Bronchial epithelial cell (primary cell): ENCODE data around the gene NAP1L4. TPM values are rescaled to one million over a fixed set of nuclear protein-coding genes. Genes with fewer than 3 reads are reported as not detected.
"Not testable (repeated sequence)": the region's sequence is repeated elsewhere in the genome, so short reads cannot be mapped to it uniquely, and the experiment has no call there.

Experiments used
- DNase-seq: peaks from one replicate; pipeline ENCODE4 v3.0.0-alpha.2; 2010; ENCODE audit warnings: low read depth
- FAIRE-seq: peaks from 2 replicates; lab custom pipeline; 2011; peaks lifted over from hg19 to GRCh38; lab: Jason Lieb, UNC
- H3K27me3 ChIP-seq: 2 replicates; pipeline ENCODE4 v1.5.1; 2011; ENCODE audit warnings: low read length; ENCODE audit not compliant: control insufficient read depth, insufficient read depth
- H3K36me3 ChIP-seq: 2 replicates; pipeline ENCODE4 v1.5.1; 2011; ENCODE audit warnings: low read length; ENCODE audit not compliant: control insufficient read depth, insufficient read depth
- H3K4me3 ChIP-seq: 2 replicates; pipeline ENCODE4 v1.5.1; 2011; ENCODE audit warnings: mild to moderate bottlenecking, low read depth, low read length, control low read depth
- total RNA-seq: library from RNA; depleted of rRNA; stranded (reverse); fragments of >200 nt; gene quantifications from 2 replicates; pipeline ENCODE4 v1.2.1, GENCODE V29; 2014
- TF ChIP-seq, protein P1 (sequence below): IDR thresholded peaks from 2 replicates; pipeline ENCODE4 v1.5.1; 2011; ENCODE audit warnings: mild to moderate bottlenecking, moderate library complexity, low read length, control low read depth, inconsistent platforms; ENCODE audit not compliant: insufficient read depth, severe bottlenecking

The NAP1L4 gene
- total RNA-seq, 1 donor from 2014 or later: 101 TPM

DNA sequence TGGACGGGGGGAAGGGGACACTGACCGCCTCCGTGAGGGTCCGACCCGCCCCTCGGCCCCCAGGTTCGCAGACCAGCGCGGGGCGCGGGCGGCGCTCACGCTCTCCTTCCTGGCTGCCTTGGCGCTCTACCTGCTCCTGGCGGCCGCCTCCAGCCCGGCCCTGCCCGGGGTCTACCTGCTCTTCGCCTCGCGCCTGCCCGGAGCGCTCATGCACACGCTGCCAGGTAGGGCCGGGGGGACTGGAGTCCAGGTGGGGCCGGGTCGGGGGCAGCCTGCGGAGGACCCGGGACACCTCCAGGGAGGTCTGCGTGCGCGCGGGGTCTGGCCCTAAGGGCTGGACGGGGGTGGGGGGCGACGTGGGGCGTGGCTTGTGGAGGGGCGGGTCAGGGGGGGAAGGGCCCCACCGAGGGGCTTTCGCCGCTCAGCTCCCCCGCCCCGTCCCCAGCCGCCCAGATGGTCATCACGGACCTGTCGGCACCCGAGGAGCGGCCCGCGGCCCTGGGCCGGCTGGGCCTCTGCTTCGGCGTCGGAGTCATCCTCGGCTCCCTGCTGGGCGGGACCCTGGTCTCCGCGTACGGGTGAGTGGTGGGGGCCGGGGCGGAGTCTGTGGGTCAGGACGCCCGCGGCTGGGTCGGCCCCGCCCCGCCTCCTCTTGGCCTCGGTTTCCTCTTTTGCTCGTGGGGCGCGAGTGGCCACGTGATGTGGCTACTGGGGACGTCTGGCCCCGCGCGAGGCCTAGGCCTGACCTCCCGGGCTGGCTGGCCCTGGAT lies 82.8 kb downstream of the NAP1L4 start:
- no peak for FAIRE-seq
- no peak overlapping the region for H3K4me3 ChIP-seq

DNA sequence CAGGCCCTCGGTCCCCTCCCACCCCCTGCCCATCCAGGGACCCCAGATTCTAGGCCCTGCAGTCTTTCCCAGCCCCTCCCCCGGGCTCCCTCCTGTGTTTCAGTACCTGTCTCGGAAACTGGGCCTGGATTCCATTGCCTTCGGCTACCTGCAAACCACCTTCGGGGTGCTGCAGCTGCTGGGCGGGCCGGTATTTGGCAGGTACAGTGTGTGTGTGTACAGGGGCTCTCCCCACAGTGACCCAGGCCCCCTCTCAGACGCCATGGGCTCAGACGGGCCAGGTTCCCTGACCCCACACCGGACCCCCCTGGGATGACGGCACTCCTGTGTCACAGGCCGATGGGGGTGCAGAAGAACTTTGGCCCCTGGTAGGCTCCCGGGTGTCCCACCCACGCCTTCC lies 84.0 kb downstream of the NAP1L4 start:
- H3K4me3 ChIP-seq: no peak overlapping the region
- FAIRE-seq: no peak

More for the DNA sequence above, 82.8 kb downstream of the NAP1L4 start:
- TF ChIP-seq, protein P1, sequence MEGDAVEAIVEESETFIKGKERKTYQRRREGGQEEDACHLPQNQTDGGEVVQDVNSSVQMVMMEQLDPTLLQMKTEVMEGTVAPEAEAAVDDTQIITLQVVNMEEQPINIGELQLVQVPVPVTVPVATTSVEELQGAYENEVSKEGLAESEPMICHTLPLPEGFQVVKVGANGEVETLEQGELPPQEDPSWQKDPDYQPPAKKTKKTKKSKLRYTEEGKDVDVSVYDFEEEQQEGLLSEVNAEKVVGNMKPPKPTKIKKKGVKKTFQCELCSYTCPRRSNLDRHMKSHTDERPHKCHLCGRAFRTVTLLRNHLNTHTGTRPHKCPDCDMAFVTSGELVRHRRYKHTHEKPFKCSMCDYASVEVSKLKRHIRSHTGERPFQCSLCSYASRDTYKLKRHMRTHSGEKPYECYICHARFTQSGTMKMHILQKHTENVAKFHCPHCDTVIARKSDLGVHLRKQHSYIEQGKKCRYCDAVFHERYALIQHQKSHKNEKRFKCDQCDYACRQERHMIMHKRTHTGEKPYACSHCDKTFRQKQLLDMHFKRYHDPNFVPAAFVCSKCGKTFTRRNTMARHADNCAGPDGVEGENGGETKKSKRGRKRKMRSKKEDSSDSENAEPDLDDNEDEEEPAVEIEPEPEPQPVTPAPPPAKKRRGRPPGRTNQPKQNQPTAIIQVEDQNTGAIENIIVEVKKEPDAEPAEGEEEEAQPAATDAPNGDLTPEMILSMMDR: no peak
- Histone ChIP-seq H3K36me3 (peaks cover 2% of the 10 kb centered on the region), H3K27me3 (no peaks in the 10 kb centered on the region)
- DNase-seq: no peak

DNA sequence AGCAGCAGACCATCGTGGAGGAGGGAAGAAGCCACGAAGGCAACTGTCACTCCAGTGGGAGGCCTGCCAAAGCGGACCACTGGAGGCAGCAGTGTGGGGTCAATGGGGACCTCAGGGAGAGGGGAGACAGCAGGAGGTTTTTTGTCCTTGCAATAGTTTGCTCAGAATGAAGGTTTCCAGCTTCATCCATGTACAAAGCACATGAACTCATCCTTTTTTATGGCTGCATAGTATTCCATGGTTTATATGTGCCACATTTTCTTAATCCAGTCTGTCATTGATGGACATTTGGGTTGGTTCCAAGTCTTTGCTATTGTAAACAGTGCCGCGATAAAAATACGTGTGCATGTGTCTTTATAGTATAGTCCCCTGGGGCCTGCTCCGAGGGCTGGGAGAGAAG lies 86.8 kb downstream of the NAP1L4 start:
- not testable (repeated sequence) for DNase-seq, H3K4me3 ChIP-seq, FAIRE-seq, H3K27me3 ChIP-seq, H3K36me3 ChIP-seq

More for the DNA sequence above, 84.0 kb downstream of the NAP1L4 start:
- Histone ChIP-seq H3K27me3 (no peaks in the 10 kb centered on the region), H3K36me3 (peaks cover 2% of the 10 kb centered on the region)
- DNase-seq: no peak
- TF ChIP-seq, protein P1: no peak

DNA sequence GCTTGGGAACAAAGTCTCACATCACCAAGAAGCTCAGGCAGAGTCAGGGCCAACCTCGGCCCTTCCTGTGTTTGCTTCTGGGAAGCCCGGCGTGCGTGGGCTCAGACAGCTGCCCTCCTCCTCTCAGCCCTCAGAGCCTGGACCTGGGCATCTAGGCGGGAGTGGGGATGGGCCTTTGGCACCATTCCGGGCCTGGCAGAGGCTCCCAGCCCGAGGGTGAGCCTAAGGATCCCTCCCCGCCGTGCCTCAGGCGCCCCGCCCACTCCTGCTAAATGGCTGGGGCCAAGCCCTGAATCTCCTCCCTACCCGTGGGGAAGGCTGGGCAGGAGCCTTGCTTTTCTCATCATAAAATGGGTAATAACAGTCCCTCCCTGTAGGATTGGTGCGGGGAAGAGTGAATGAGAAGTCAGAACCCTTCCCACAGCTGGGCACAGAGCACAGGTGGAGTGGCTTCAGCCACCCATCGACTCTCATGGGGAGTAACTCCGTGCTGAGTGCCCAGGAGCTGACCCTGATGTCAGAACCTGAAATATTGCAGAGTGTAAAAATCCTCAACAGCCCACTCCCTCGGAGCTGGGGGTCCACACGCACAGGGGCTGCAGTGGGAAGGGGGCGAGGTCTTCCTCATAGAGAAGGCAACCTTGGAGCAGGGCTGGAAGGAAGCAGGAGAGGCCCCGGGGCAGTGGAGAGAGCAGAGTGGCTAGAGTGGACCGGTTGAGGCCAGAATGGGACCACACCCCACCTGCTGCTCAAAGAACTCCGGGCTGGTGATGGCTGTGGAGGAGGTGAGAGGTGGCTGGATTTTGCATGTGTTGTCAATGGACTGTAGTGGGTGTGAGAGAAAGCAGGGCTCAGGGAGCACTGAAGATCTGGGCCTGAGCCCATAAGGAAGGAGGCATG lies 87.7 kb downstream of the NAP1L4 start:
- FAIRE-seq: no peak
- TF ChIP-seq, protein P1: no peak
- no peaks in the 10 kb centered on the region for H3K27me3 ChIP-seq
- H3K36me3 ChIP-seq: peaks cover 2% of the 10 kb centered on the region
- H3K4me3 ChIP-seq: no peak overlapping the region
- DNase-seq: no peak

DNA sequence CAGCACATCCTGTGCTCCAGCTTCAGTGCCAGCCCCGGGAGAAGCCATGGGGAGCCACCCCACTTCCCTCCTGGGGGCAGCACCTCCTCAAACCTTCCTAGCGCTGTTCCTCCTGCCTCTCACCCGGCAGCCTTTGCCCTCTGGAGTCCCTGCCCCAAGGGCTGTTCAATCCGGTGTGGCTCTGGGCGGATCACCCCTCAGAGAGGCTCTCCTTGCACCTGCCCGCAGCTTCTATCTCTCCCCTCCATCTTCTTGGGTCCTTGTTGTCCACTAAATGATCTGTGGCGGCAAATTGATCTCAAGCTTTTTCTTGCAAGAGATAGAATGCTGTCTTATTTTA lies 88.5 kb downstream of the NAP1L4 start:
- H3K27me3 ChIP-seq: no peaks in the 10 kb centered on the region
- TF ChIP-seq, protein P1: no peak
- H3K36me3 ChIP-seq: peaks cover 2% of the 10 kb centered on the region
- H3K4me3 ChIP-seq: no peak overlapping the region
- FAIRE-seq (no peak), DNase-seq (no peak)
